GM10266 (cell line): ENCODE results near the gene DSCAML1.

Source experiments
- DNase-seq: peaks from one replicate; pipeline ENCODE4 v3.0.0; 2012; ENCODE audit errors: extremely low spot score
- TF ChIP-seq, protein P1 (sequence below): IDR thresholded peaks from 2 replicates; pipeline ENCODE4 v1.5.1; 2012; ENCODE audit warnings: mild to moderate bottlenecking, low read depth; ENCODE audit not compliant: control insufficient read depth, insufficient read depth; ENCODE audit errors: missing control alignments

The DSCAML1 gene

DNA sequence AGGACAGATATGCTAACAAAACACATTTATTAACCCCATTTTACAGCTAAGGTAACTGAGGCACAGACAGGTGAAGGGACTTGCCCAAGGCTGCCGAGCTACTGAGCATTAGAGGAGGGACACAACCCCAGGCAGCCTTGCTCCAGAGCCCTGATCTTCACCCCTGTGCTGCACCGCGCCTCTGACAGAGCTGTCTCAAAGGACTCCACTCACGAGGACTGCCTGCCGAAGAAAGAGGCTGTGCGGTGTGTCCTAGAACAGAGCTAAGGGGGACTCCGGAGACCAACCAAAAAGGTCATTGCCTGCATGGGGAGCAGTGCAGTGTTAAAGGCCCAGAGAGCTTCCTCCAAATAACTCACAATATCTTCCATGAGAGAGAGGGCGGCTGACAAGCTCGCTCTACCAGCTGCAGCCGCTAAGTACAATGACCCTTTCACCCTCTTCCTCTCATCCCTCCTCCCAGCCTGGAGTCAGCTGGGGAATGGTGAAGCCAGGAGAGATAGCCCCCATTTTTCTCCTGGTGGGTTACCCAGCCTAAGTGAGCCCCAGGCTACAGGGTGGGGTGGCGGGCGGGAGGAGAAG lies 119.2 kb downstream of the DSCAML1 start:
- DNase-seq, result no peak
- TF ChIP-seq, protein P1, sequence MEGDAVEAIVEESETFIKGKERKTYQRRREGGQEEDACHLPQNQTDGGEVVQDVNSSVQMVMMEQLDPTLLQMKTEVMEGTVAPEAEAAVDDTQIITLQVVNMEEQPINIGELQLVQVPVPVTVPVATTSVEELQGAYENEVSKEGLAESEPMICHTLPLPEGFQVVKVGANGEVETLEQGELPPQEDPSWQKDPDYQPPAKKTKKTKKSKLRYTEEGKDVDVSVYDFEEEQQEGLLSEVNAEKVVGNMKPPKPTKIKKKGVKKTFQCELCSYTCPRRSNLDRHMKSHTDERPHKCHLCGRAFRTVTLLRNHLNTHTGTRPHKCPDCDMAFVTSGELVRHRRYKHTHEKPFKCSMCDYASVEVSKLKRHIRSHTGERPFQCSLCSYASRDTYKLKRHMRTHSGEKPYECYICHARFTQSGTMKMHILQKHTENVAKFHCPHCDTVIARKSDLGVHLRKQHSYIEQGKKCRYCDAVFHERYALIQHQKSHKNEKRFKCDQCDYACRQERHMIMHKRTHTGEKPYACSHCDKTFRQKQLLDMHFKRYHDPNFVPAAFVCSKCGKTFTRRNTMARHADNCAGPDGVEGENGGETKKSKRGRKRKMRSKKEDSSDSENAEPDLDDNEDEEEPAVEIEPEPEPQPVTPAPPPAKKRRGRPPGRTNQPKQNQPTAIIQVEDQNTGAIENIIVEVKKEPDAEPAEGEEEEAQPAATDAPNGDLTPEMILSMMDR, result no peak

- no peak for DNase-seq
- TF ChIP-seq, protein P1, result no peak
Measured at GRCh38 chr11:117676501-117676900, 120.5 kb downstream of the DSCAML1 start.

- TF ChIP-seq, protein P1, result no peak
Measured at GRCh38 chr11:117673602-117674001, 123.4 kb downstream of the DSCAML1 start.

GRCh38 chr11:117671370-117671769 lies 125.6 kb downstream of the DSCAML1 start:
- DNase-seq, result no peak
- TF ChIP-seq, protein P1, result no peak

More at GRCh38 chr11:117673602-117674001, 123.4 kb downstream of the DSCAML1 start:
- no peak for DNase-seq

- no peak for DNase-seq
- TF ChIP-seq, protein P1, result no peak
Measured at GRCh38 chr11:117670924-117671323, 126.1 kb downstream of the DSCAML1 start.

GRCh38 chr11:117670443-117670842 lies 126.6 kb downstream of the DSCAML1 start:
- TF ChIP-seq, protein P1, result no peak
- DNase-seq, result no peak

- TF ChIP-seq, protein P1, result no peak
- DNase-seq, result no peak
Measured at GRCh38 chr11:117669616-117670015, 127.4 kb downstream of the DSCAML1 start.
